WI38 (cell line): Measurements from ENCODE around the gene RHBDD1.

Experiments used
- H3K4me3 ChIP-seq: 2 replicates; pipeline ENCODE4 v1.5.1; 2011; ENCODE audit warnings: low read depth, mild to moderate bottlenecking, control low read depth, low read length
- TF ChIP-seq, protein P1 (sequence below): IDR thresholded peaks from 2 replicates; pipeline ENCODE4 v1.5.1; 2012; ENCODE audit warnings: low read depth, mild to moderate bottlenecking, control low read depth, low read length

The RHBDD1 gene

DNA sequence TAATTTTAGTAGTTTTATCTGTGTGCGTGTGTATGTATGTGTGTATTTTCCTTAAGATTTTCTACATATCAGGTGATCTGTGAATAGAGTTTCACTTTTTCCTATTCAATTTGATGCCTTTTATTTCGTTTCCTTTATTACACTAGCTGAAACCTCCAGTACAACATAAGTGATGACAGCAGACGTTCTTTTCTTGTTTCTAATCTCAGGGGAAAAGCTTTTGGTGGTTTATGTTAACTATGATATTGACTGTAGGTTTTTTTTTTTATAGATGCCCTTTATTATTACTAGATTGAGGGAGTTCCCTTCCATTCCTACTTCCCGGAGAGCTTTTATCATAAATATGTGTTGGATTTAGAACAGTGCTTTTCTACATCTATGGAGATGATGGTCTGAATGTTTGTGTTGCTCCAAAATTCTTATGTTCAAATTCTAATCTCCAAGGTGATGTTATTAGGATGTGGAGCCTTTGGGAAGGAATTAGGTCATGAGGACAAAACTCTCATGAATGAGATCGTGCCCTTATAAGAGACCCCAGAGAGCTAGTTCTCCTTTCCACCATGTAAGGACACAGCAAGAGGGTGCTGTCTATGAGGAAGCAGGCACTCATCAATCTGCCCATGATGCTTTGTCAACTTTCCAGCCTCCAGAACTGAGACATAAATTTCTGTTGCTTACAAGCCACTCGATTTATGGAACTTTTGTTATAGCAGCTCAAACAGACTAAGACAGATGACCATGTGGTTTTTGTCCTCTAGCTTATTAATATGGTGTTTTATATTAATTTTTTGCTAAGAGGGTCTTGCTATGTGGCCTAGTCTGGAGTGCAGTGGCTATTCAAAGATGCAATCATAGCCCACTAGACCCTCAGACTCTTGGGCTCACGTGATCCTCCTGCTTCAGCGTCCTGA is 5.9 kb upstream of the RHBDD1 start:
- TF ChIP-seq, protein P1, sequence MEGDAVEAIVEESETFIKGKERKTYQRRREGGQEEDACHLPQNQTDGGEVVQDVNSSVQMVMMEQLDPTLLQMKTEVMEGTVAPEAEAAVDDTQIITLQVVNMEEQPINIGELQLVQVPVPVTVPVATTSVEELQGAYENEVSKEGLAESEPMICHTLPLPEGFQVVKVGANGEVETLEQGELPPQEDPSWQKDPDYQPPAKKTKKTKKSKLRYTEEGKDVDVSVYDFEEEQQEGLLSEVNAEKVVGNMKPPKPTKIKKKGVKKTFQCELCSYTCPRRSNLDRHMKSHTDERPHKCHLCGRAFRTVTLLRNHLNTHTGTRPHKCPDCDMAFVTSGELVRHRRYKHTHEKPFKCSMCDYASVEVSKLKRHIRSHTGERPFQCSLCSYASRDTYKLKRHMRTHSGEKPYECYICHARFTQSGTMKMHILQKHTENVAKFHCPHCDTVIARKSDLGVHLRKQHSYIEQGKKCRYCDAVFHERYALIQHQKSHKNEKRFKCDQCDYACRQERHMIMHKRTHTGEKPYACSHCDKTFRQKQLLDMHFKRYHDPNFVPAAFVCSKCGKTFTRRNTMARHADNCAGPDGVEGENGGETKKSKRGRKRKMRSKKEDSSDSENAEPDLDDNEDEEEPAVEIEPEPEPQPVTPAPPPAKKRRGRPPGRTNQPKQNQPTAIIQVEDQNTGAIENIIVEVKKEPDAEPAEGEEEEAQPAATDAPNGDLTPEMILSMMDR = no peak
- no peak overlapping the region for H3K4me3 ChIP-seq

DNA sequence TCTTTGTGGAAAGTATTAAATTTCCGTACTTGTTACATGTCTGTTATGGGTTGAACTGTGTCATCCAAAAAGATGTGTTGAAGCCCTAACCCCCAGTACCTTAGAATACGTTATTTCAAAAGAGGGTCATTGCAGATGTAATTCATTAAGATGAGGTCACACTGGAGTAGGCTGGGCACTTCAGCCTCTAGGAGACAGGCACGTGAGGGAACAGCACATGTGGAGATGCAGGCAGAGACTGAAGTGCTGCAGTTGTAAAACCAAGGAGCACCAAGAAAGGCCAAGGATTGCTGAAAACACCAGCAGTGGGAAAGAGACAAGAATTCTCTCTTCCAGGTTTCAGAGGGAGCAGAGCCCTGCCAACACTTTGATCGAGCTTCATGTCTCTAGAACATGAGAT is 4.6 kb upstream of the RHBDD1 start:
- TF ChIP-seq, protein P1 = no peak

DNA sequence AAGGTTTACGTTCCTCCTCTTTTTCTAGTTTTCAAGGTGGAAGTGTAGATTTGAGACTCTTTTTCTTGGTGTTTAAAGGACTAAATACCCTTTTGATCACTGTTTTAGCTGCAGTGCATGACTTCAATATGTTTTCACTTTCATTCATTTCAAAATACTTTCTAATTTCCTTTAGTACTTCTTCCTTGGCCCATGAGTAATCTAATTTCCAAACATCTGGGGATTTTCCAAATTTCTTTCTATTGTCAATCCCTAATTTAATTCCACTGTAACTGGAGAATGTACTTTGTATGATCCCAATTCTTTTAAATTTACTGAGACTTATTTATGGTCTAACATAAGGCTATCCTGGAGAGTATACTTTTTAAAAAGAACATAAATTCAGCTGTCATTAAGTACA is 3.8 kb upstream of the RHBDD1 start:
- no peak overlapping the region for H3K4me3 ChIP-seq
- TF ChIP-seq, protein P1 = no peak

More for the DNA sequence above, 4.6 kb upstream of the RHBDD1 start:
- no peak overlapping the region for H3K4me3 ChIP-seq

DNA sequence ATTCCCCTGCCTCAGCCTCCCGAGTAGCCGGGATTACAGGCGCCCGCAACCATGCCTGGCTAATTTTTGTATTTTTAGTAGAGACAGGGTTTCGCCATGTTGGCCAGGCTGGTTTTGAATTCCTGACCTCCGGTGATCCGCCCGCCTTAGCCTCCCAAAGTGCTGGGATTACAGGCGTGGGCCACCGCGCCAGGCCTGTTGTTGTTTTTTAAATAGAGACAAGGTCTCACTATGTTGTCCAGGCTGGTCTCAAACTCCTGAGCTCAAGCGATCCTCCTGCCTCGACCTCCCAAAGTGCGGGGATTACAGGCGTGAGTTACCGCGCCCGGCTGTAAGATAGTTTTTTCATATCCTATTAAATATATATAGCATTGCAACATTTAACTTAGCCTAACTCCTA is 974 bp upstream of the RHBDD1 start:
- H3K4me3 ChIP-seq = peak overlapping the region; percentile 84

DNA sequence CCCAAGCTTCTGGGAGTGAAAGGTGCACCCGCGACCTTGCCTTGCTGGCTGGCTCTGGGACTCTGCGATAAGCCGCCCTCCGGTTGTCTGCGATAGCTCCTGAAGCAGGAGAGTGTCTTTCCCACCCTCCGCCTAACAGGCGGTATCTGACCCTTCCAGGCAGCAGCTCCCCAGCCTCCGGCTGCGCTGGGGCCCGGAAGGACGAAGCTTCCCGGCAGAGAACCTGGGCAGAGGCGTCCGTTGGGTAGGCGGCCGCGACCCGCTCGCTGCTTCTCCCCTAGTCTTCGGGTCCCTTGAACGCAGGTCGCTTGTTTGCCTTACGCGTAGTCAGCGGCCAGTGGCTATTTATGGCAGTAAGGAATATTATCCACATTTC is 446 bp upstream of the RHBDD1 start:
- TF ChIP-seq, protein P1 = no peak
- H3K4me3 ChIP-seq = peak overlapping the region; percentile 84

DNA sequence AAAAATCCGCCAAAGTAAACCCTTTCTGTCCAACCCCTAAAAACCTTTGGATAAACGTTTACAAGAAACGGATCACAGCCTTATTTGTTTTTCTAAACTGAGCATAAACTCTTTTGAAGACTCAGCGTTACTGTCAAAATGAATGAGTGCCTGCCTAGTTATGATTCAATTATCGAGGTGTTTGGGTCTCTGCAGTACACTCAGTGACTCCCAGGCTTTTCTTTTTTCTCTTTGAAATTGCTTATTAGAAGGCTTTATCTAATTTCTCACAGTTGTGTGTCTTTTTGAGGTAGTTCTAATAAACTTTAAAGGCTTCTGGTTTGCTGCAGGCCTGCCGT is 663 bp downstream of the RHBDD1 start:
- TF ChIP-seq, protein P1 = no peak
- H3K4me3 ChIP-seq = peak overlapping the region; percentile 84

DNA sequence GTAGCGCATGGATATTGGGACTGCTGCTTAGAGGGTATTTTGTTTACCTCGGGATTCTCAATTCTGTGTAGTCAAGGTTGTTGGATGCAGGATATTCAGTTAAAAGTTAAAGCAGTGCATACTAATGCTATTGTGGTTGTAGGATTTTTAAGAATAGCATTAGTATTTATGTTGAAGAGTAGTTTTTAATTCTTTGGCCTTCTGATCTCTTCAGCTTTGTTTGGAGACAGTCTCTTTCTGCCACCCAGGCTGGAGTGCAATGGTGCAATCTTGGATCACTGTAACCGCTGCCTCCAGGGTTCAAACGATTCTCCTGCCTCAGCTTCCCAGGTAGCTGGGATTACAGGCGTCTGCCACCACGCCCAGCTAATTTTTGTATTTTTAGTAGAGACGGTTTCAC is 1.5 kb downstream of the RHBDD1 start:
- TF ChIP-seq, protein P1 = no peak
- H3K4me3 ChIP-seq = no peak overlapping the region; the same call in 1 of the 2 replicates
